T47D (cell line): ENCODE measurements around the gene COASY.
"Not testable (repeated sequence)": the region's sequence is repeated elsewhere in the genome, so short reads cannot be mapped to it uniquely, and the experiment has no call there.

Experiments
- DNase-seq, 2 experiments: peaks; one replicate each; pipeline versions ENCODE4 v3.0.0 to v3.0.0-alpha.2; 2011 to 2012; ENCODE audit warnings: low read depth in 1 of 2, low spot score in 1 of 2
- JUND ChIP-seq: IDR thresholded peaks from 2 replicates; pipeline ENCODE4 v1.6.1; 2012; ENCODE audit warnings: low read depth
- in situ Hi-C: cut with HindIII; loops from 2 replicates; pipeline ENCODE4 v1.10.0; 2016; ENCODE audit warnings: low sequenced_read_pairs, low pct_unique_long_range_greater_than_20kb

The COASY gene

DNA sequence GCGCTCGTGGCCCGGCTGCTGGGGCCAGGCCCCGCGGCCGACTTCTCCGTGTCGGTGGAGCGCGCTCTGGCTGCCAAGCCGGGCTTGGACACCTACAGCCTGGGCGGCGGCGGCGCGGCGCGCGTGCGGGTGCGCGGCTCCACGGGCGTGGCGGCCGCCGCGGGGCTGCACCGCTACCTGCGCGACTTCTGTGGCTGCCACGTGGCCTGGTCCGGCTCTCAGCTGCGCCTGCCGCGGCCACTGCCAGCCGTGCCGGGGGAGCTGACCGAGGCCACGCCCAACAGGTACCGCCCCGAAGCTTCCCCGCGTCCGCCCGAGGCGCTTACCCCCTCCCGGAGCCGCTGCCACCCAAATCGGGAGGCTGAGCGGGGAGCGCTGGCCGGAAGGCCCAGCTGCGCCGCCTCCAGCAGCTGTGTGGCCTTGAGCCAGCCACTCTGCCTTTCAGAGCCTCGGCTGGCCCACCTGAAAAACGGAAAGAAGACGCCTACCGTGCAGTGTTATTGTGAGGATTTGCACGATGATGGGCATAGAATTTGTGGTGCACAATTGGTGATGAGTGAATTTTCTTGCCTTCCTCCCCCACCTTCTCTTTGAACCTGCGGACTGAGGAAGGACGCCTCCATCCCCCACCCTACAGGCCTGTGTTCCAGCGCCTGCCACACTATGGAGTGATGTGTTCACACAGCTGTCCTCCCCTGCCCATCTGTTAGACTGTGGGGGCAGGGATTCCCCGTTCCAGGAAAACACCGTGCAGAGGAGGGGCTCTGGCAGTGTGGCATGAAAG, 25.4 kb upstream of the COASY start:
- DNase-seq = peak; percentile 88 to 96
- in situ Hi-C loops = no loop called here
- TF ChIP-seq JUND = no peak

DNA sequence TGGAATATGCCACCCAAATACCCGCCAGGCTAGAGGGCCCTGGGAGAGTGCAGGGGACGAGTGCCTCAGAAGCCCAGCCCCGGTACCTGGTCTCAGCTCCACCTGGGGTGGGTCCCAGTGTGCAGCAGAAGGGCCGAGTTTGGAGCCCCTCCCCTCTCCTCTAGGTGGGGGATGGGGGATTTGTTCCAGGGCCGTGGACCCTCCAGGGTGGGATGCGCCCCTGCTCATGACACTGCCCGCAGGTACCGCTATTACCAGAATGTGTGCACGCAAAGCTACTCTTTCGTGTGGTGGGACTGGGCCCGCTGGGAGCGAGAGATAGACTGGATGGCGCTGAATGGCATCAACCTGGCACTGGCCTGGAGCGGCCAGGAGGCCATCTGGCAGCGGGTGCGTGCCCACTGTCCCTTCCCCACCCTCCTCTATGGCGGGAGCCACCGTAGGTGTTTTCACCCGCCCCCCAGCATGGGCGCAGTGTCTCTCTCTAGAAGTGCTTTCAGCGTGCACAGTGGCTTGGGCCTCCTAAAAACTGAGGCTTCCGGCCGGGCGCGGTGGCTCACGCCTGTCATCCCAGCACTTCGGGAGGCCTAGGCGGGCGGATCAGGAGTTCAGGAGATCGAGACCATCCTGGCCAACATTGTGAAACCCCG, 24.7 kb upstream of the COASY start:
- no peak for TF ChIP-seq JUND
- in situ Hi-C loops = no loop called here
- DNase-seq = no peak

DNA sequence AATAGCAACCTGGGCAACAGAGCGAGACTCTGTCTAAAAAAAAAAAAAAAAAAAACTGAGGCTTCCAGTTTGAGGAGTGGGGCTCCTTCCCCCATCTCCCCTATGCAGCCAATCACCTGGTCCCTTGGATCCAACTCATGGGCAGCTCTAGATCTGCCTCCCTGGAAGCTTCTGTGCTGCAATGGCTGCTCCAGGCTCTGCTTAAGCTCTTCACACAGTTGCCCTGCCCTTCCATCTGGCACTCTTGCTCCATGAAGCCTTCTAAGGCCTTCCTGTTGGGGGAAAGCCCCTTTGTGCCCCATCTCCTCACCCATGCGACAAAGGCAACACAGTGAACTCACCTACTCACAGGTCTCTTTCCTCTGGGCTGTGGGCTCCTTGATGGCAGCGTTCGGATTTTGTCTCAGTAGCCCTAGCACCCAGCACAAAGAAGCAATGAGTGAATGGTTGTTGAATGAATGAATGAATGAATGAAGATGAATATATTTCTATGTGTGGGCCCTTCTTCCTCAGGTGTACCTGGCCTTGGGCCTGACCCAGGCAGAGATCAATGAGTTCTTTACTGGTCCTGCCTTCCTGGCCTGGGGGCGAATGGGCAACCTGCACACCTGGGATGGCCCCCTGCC, 24.0 kb upstream of the COASY start:
- in situ Hi-C loops = no loop called here
- no peak for TF ChIP-seq JUND
- no peak for DNase-seq

DNA sequence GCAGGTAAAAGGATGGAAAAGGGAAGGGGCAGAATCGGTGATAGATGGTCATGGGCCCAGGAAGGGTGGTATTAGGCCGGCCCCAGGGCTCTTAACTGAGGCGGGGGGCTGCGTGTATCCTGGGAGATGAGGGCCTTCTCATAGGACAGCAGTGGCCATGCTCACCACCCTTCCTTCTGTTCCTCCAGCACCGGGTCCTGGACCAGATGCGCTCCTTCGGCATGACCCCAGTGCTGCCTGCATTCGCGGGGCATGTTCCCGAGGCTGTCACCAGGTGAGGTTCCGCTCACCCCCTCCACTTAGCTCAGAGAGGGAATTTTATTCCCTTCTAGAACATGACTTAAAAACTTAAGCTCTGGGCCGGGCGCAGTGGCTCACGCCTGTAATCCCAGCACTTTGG, 23.5 kb upstream of the COASY start:
- DNase-seq = no peak
- TF ChIP-seq JUND = no peak
- in situ Hi-C loops = no loop called here

DNA sequence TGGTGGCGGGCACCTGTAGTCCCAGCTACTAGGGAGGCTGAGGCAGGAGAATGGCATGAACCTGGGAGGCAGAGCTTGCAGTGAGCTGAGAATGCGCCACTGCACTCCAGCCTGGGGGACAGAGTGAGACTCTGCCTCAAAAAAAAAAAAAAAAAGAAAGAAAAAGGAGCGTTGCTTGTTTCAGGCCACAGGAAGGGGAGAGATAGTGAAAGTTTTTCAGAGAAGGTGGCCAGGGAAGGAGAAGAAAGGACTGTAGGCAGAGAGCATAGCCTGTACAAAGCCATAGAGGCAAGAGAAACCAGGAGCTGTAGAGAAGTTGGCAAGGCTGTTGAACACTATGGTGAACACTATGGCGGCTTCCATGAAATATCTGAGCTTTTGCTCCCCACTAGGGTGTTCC, 21.4 kb upstream of the COASY start:
- in situ Hi-C loops, DNase-seq: not testable (repeated sequence)

DNA sequence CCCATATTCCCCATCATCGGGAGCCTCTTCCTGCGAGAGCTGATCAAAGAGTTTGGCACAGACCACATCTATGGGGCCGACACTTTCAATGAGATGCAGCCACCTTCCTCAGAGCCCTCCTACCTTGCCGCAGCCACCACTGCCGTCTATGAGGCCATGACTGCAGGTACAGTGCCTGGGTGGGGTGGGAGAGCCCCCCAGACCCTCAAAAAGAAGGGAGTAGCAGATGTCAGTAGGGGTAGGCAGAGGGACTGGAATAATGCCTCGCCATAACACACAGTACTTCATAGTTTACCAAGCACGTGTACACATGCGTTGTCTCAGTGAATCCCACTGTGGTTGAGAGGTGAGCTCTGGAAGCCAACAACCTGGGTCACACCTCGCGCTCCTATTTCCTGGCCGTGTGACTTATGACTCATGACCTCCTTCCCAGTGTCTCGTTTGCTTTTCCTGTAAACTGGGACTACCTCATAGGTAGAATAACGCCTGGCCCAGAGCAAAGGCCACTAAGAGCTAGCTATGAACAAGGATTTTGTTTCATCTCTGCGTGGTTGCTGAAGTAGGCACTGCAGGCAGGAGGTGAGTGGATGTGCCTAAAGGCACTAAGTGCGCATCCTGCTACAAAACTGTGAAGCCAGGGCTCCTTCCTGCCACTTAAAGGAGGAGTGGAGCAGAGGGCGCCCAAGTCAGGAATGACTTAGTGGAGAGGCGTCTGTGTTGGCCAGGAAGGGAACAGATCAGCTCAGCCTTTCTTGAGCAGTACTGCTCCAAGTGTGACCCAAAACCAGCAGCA, 20.7 kb upstream of the COASY start:
- in situ Hi-C loops = no loop called here
- DNase-seq = no peak

DNA sequence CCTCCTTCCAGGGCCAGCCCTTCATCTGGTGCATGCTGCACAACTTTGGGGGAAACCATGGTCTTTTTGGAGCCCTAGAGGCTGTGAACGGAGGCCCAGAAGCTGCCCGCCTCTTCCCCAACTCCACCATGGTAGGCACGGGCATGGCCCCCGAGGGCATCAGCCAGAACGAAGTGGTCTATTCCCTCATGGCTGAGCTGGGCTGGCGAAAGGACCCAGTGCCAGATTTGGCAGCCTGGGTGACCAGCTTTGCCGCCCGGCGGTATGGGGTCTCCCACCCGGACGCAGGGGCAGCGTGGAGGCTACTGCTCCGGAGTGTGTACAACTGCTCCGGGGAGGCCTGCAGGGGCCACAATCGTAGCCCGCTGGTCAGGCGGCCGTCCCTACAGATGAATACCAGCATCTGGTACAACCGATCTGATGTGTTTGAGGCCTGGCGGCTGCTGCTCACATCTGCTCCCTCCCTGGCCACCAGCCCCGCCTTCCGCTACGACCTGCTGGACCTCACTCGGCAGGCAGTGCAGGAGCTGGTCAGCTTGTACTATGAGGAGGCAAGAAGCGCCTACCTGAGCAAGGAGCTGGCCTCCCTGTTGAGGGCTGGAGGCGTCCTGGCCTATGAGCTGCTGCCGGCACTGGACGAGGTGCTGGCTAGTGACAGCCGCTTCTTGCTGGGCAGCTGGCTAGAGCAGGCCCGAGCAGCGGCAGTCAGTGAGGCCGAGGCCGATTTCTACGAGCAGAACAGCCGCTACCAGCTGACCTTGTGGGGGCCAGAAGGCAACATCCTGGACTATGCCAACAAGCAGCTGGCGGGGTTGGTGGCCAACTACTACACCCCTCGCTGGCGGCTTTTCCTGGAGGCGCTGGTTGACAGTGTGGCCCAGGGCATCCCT, 18.5 kb upstream of the COASY start:
- in situ Hi-C loops = no loop called here
- no peak for DNase-seq
- no peak for TF ChIP-seq JUND

More for the DNA sequence above, 20.7 kb upstream of the COASY start:
- TF ChIP-seq JUND = no peak

DNA sequence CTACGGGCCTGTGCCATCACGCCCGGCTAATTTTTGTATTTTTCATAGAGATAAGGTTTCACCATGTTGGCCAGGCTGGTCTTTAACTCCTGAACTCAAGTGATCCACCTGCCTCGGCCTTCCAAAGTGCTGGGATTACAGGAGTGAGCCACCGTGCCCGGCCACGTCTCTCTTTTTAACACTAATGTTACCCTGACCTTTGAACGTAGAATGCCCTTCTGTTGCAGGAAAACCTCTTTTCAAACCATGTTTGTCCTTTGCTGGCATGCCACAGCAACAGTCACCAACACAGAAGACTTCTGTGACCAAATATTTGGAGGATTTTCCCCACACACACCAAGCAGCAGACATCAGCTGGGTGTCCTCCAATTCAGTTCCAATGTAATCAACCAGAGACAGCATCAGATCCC, 17.1 kb upstream of the COASY start:
- no peak for TF ChIP-seq JUND
- peak in 1 of 2 experiments; percentile 23 for DNase-seq

DNA sequence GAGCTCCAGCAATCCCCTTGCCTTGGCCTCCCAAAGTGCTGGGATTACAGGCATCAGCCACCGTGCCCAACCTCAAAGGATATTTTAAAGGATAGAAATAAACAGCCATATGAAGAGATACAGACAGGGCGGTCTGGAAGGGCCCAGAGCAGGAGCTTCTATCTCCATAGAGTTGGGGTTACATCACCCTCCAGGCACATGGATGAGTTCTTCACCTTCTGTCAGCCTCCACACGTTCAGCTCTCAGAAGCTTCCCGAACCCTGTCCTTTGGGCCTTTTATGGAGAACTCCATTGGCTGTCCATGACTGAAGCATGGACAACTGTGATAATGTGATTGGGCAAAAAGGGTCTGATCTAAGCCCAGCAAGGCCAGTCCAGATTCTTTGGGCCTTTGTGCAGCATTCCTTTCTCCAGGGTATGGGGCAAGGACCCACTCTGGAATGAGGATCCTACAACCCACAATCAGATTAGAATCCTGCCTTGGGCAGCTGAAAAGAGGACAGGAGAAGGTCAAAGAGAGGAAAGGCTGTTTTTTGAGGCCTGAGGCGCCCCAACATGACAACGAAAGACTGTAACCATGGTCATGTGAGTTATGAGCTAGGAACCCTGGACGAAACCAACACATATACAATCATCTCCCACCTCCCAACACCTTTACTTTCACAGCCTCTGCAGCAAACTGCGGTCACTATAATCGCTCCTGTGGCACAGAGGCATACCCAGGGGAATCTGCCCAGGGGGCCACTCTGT, 16.0 kb upstream of the COASY start:
- in situ Hi-C loops = not testable (repeated sequence)
- DNase-seq = peak in 1 of 2 experiments; percentile 96

More for the DNA sequence above, 17.1 kb upstream of the COASY start:
- in situ Hi-C loops = no loop called here

DNA sequence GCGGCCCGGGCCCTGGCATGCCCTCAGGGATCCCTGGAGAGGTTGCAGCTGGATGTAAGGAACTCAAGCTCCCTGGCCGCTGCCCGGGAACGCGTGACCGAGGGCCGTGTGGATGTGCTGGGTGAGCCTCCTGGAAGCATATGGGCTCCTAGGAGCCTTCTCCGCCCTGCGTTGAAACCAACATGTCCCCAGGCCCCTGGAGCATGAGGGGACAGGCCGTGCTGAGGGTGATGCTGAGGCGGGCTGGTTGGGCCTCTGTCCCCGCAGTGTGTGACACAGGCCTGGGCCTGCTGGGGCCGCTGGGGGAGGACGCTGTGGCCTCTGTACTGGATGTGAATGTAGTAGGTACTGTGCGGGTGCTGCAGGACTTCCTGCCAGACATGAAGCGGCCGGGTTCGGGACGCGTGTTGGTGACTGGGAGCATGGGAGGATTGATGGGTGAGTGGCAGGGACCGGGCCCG, 14.9 kb upstream of the COASY start:
- peak in 1 of 2 experiments; percentile 53 for DNase-seq
- no peak for TF ChIP-seq JUND
- in situ Hi-C loops = no loop called here

DNA sequence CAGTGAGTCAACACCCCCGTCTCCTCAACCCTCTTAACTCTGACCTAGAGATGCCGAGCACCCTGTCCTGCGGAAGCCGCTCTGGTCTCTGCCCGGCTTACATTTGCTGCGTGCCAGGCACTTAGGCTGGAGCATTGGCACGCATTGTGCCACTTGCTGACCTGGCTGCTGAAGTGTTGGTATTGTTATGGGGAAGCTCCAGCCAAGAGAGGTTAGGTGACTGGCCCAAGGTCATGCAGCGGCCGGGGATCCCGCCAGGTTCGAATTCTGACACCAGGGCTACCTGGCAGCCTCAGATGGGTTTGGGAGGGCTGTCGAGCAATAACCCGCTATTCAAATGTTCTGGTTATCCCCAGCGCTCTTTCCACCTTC, 14.3 kb upstream of the COASY start:
- peak in 1 of 2 experiments; percentile 18 for DNase-seq
- TF ChIP-seq JUND = no peak
- in situ Hi-C loops = no loop called here
